PFSK-1 (cell line): ENCODE measurements around the gene LRBA.

ENCODE experiments used
- FOXP2 ChIP-seq: optimal IDR thresholded peaks from 2 replicates; pipeline ENCODE3; 2011; ENCODE audit warnings: borderline replicate concordance, control low read depth, inconsistent platforms; ENCODE audit not compliant: insufficient read depth; ENCODE audit errors: extremely low read length, extremely low read depth
- POLR2AphosphoS5 ChIP-seq: IDR thresholded peaks from 2 replicates; pipeline ENCODE4 v1.6.1; 2012; ENCODE audit warnings: low read depth, mild to moderate bottlenecking, control low read depth, low read length, moderate library complexity
- SIN3A ChIP-seq: IDR thresholded peaks from 2 replicates; pipeline ENCODE4 v1.6.1; 2012; ENCODE audit warnings: mild to moderate bottlenecking, low read length, moderate library complexity, borderline replicate concordance; ENCODE audit not compliant: insufficient read depth
- TAF1 ChIP-seq: IDR thresholded peaks from 2 replicates; pipeline ENCODE4 v1.6.1; 2012; ENCODE audit warnings: low read length, control low read depth, borderline replicate concordance; ENCODE audit not compliant: insufficient read depth
- TF ChIP-seq, protein P1 (sequence below), 2 experiments: IDR thresholded peaks; 2 replicates each; pipeline versions ENCODE4 v1.6.1 to v1.8.0; 2011 to 2012; ENCODE audit warnings: low read depth in 2 of 2, low read length in 2 of 2, control low read depth in 1 of 2, inconsistent platforms in 1 of 2, mild to moderate bottlenecking in 1 of 2, moderate library complexity in 1 of 2; ENCODE audit not compliant: insufficient read depth in 1 of 2

Gene LRBA

GRCh38 chr4:150769845-150770244 is 245.2 kb downstream of the LRBA start:
- TF ChIP-seq FOXP2 = no peak
- TF ChIP-seq POLR2AphosphoS5 = no peak
- no peak for TF ChIP-seq SIN3A
- TF ChIP-seq, protein P1, sequence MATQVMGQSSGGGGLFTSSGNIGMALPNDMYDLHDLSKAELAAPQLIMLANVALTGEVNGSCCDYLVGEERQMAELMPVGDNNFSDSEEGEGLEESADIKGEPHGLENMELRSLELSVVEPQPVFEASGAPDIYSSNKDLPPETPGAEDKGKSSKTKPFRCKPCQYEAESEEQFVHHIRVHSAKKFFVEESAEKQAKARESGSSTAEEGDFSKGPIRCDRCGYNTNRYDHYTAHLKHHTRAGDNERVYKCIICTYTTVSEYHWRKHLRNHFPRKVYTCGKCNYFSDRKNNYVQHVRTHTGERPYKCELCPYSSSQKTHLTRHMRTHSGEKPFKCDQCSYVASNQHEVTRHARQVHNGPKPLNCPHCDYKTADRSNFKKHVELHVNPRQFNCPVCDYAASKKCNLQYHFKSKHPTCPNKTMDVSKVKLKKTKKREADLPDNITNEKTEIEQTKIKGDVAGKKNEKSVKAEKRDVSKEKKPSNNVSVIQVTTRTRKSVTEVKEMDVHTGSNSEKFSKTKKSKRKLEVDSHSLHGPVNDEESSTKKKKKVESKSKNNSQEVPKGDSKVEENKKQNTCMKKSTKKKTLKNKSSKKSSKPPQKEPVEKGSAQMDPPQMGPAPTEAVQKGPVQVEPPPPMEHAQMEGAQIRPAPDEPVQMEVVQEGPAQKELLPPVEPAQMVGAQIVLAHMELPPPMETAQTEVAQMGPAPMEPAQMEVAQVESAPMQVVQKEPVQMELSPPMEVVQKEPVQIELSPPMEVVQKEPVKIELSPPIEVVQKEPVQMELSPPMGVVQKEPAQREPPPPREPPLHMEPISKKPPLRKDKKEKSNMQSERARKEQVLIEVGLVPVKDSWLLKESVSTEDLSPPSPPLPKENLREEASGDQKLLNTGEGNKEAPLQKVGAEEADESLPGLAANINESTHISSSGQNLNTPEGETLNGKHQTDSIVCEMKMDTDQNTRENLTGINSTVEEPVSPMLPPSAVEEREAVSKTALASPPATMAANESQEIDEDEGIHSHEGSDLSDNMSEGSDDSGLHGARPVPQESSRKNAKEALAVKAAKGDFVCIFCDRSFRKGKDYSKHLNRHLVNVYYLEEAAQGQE (IDR thresholded peaks at IDR 0.05; ENCODE audit: insufficient read depth in 1 of 2, low read depth in 2 of 2, low read length in 2 of 2) = no peak
- TF ChIP-seq TAF1 = no peak

- TF ChIP-seq POLR2AphosphoS5 (no peak), FOXP2 (no peak), SIN3A (no peak), TAF1 (no peak)
- TF ChIP-seq, protein P1 (IDR thresholded peaks at IDR 0.05; ENCODE audit: insufficient read depth in 1 of 2, low read depth in 2 of 2, low read length in 2 of 2) = no peak
Measured at GRCh38 chr4:150769248-150769647, 245.8 kb downstream of the LRBA start.

GRCh38 chr4:150768497-150768896 is 246.6 kb downstream of the LRBA start:
- TF ChIP-seq FOXP2 (no peak), SIN3A (no peak), POLR2AphosphoS5 (no peak), TAF1 (no peak)
- TF ChIP-seq, protein P1 (IDR thresholded peaks at IDR 0.05; ENCODE audit: insufficient read depth in 1 of 2, low read depth in 2 of 2, low read length in 2 of 2) = no peak

DNA sequence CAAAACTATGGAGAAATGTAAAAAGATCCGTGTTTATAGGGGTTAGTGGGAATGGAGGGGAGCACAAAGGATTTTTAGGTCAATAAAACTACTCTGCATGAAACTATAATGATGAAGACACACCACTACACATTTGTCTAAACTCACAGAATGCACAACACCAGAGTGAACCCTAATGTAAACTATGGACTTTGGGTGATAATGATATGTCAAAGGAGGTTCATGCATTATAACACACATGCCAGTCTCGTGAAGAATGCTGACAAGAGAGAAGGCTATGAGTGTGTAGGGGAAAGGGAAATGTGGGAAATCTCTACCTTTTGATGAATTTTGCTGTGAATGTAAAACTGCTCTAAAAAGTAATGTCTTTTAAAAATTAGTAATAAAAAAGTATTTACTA is 249.9 kb downstream of the LRBA start:
- TF ChIP-seq FOXP2 = no peak
- TF ChIP-seq SIN3A = no peak
- TF ChIP-seq, protein P1 (IDR thresholded peaks at IDR 0.05; ENCODE audit: insufficient read depth in 1 of 2, low read depth in 2 of 2, low read length in 2 of 2) = no peak
- TF ChIP-seq POLR2AphosphoS5 = no peak

GRCh38 chr4:150751648-150752047 is 263.4 kb downstream of the LRBA start:
- TF ChIP-seq SIN3A (no peak), TAF1 (no peak)

DNA sequence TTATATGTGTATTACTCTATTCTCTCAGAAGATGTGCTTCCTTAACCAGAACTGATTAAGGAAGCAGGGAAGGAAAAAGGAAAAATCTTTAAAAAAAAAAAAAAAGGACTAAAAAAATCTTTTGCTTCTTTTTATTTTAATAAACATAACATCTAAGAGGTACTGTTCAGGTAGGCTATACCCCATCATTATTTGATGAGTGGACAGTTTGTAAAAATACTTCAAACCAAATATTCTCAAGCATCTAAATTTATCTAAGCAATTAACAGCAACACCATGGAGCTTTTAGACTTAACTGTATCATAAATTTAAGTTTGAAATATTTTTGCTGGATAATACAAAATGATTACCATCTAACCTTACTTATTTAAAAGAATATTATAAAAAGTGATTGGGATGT is 264.3 kb downstream of the LRBA start:
- TF ChIP-seq FOXP2 = no peak
- no peak for TF ChIP-seq TAF1
- TF ChIP-seq, protein P1 (IDR thresholded peaks at IDR 0.05; ENCODE audit: insufficient read depth in 1 of 2, low read depth in 2 of 2, low read length in 2 of 2) = no peak
- TF ChIP-seq SIN3A = no peak
- TF ChIP-seq POLR2AphosphoS5 = no peak
